Endothelial cell (in vitro differentiated cells): ENCODE measurements around the gene IGFN1. TPM values are rescaled to one million over a fixed set of nuclear protein-coding genes. Genes with fewer than 3 reads are reported as not detected.

ENCODE experiments used
- DNase-seq: peaks from one replicate; pipeline ENCODE4 v3.0.0; 2021; ENCODE audit warnings: low spot score
- H3K27ac Mint-ChIP-seq: one replicate; pipeline ENCODE4 v1.8.0; 2021; ENCODE audit warnings: mixed read lengths, inconsistent platforms; ENCODE audit not compliant: unreplicated experiment
- H3K27me3 Mint-ChIP-seq: one replicate; pipeline ENCODE4 v1.8.0; 2021; ENCODE audit warnings: mild to moderate bottlenecking, moderate library complexity, mixed read lengths, inconsistent platforms; ENCODE audit not compliant: unreplicated experiment
- H3K36me3 Mint-ChIP-seq: one replicate; pipeline ENCODE4 v1.8.0; 2021; ENCODE audit warnings: mild to moderate bottlenecking, low read depth, mixed read lengths, inconsistent platforms; ENCODE audit not compliant: unreplicated experiment
- H3K4me1 Mint-ChIP-seq: one replicate; pipeline ENCODE4 v1.8.0; 2021; ENCODE audit warnings: mild to moderate bottlenecking, mixed read lengths, inconsistent platforms; ENCODE audit not compliant: unreplicated experiment
- H3K4me3 Mint-ChIP-seq: one replicate; pipeline ENCODE4 v1.8.0; 2021; ENCODE audit warnings: mild to moderate bottlenecking, mixed read lengths, inconsistent platforms; ENCODE audit not compliant: unreplicated experiment
- H3K9me3 Mint-ChIP-seq: one replicate; pipeline ENCODE4 v1.8.0; 2021; ENCODE audit warnings: mixed read lengths, inconsistent platforms; ENCODE audit not compliant: unreplicated experiment
- total RNA-seq: library from RNA; stranded (reverse); fragmentation: NEBNext Ultra II Directional; extraction: Animal tissue kit (Norgen Biotek cat#: 25700); gene quantifications from one replicate; pipeline ENCODE4 v1.2.1, GENCODE V29; 2021; ENCODE audit not compliant: unreplicated experiment
- TF ChIP-seq, protein P1 (sequence below): fragments of 200-600 bp; sonication (generic); IDR thresholded peaks from one replicate; pipeline ENCODE4 v1.5.0; 2021; ENCODE audit warnings: antibody characterized with exemption; ENCODE audit not compliant: unreplicated experiment

IGFN1 gene
- total RNA-seq, 1 donor from 2014 or later: not detected

DNA sequence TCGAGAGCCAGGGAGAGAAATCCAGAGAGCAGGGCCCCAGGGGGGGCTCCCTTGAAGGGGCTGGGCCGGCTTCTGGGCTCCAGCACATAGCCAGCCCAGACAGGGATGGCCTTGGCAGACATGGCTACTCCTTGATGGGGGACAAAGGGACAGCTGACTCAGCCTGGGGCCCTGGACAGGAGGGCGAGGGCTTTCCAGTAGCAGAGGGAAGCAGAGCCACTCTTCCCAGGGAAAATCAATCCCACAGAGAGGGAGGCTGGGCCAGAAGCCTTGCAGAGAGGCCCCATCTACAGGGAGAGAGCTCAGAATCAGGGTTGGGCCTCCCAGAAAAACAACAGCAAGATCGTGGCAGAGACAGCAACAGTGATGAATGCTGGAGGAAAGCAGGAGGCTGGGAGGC is 15.6 kb downstream of the IGFN1 start:
- no peak overlapping the region for H3K27ac Mint-ChIP-seq
- no peaks in the 10 kb centered on the region for H3K36me3 Mint-ChIP-seq
- H3K9me3 Mint-ChIP-seq: no peaks in the 10 kb centered on the region
- H3K4me3 Mint-ChIP-seq: no peak overlapping the region
- peaks cover 9% of the 10 kb centered on the region for H3K27me3 Mint-ChIP-seq
- TF ChIP-seq, protein P1, sequence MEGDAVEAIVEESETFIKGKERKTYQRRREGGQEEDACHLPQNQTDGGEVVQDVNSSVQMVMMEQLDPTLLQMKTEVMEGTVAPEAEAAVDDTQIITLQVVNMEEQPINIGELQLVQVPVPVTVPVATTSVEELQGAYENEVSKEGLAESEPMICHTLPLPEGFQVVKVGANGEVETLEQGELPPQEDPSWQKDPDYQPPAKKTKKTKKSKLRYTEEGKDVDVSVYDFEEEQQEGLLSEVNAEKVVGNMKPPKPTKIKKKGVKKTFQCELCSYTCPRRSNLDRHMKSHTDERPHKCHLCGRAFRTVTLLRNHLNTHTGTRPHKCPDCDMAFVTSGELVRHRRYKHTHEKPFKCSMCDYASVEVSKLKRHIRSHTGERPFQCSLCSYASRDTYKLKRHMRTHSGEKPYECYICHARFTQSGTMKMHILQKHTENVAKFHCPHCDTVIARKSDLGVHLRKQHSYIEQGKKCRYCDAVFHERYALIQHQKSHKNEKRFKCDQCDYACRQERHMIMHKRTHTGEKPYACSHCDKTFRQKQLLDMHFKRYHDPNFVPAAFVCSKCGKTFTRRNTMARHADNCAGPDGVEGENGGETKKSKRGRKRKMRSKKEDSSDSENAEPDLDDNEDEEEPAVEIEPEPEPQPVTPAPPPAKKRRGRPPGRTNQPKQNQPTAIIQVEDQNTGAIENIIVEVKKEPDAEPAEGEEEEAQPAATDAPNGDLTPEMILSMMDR: no peak
- H3K4me1 Mint-ChIP-seq: no peaks in the 10 kb centered on the region
- DNase-seq: no peak

DNA sequence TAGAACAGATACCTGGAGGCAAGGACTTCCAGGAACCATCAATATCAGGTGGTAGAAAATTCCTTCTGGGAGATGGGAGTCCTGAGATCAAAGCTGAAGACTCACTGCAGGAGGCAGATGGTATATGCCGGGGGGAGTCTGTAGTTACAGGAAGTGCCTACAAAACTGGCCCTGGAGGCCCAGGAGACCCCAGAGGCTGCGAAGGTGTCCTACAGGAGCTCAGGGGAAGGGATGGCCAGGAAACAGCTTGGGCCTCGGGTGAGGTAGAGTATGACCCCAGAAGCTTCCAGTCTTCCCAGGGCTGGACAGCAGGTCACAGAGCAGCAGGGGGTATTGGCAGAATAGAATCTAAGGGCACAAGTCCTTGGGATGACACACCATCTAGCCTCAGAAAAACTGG is 16.4 kb downstream of the IGFN1 start:
- peaks cover 14% of the 10 kb centered on the region for H3K27me3 Mint-ChIP-seq
- DNase-seq: no peak
- no peaks in the 10 kb centered on the region for H3K4me1 Mint-ChIP-seq
- H3K27ac Mint-ChIP-seq: no peak overlapping the region
- H3K4me3 Mint-ChIP-seq: no peak overlapping the region
- TF ChIP-seq, protein P1: no peak
- no peaks in the 10 kb centered on the region for H3K36me3 Mint-ChIP-seq
- no peaks in the 10 kb centered on the region for H3K9me3 Mint-ChIP-seq

DNA sequence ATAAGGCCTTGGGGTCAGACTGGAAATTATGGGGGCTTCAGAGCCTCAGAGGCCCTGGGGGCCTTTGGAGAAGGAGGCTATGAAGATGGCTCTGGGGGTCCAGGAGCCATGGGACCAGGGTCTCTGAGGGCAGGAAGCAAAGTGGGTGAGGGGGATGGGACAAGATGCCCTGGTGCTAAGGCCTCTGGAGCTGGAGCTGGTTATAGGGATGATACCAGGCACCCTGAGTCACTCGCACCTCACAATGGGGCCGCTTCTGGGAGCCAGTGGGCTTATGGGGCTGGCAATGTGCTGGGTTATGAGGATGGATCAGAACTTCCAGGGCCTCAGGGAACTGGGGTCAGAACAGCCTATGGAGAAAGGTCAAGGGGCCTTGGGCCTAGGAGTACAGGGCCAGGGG is 17.6 kb downstream of the IGFN1 start:
- Mint-ChIP-seq H3K36me3 (no peaks in the 10 kb centered on the region), H3K27me3 (peaks cover 14% of the 10 kb centered on the region), H3K9me3 (no peaks in the 10 kb centered on the region), H3K4me3 (no peak overlapping the region), H3K4me1 (no peaks in the 10 kb centered on the region), H3K27ac (no peak overlapping the region)
- TF ChIP-seq, protein P1: no peak
- no peak for DNase-seq

DNA sequence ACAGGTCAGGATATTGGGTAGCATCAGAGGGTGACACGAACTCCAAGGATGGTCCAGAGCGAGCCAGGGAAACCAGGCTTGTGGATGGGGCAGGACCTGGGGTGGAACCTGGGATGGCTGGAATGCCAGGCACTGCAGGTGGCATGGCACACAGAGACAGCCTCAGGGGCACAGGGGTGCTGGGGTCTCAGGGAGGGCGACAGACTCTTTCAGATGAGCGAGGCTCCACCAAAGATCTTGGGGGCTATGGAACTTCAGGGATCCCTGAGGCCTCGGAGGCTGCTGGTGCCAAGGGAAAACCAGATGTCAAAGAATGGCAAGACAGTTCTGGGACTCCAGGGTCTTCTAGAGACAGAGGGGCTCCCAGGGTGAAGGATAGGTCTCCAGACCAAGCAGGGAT is 21.4 kb downstream of the IGFN1 start:
- H3K4me1 Mint-ChIP-seq: no peaks in the 10 kb centered on the region
- H3K36me3 Mint-ChIP-seq: no peaks in the 10 kb centered on the region
- no peaks in the 10 kb centered on the region for H3K9me3 Mint-ChIP-seq
- TF ChIP-seq, protein P1: no peak
- peaks cover 21% of the 10 kb centered on the region for H3K27me3 Mint-ChIP-seq
- DNase-seq: no peak
- peak overlapping the region; percentile 7 for H3K4me3 Mint-ChIP-seq
- H3K27ac Mint-ChIP-seq: no peak overlapping the region

DNA sequence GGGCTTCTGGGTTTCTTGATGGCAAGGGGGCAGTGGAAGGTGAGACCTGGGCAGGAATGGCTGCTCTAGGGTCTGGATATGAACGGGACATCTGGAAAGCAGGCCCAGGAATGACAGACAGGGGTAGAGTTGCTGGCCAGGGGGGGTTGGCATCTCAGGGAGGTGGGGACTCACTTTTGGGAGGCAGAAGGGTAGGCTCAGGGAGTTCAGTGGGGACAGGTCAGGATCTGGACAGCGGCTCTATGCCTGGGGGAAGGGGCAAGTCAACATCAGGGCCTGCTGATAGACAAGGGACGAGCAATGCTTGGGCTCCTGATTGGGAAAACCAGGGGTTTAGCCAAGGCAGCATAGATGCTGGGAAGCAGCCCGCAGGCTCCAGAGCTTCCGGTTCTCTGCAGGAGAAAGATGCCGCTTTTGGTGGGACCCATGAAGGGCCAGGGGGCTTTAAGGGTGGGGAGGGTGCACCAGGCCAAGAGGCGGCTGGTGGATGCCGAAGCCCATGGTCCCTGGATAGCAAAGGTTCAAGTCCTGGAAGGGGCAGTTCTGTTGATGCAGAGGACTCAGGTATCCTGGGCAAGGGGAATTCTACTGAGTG is 21.9 kb downstream of the IGFN1 start:
- no peaks in the 10 kb centered on the region for H3K9me3 Mint-ChIP-seq
- DNase-seq: no peak
- no peak overlapping the region for H3K4me3 Mint-ChIP-seq
- TF ChIP-seq, protein P1: no peak
- no peaks in the 10 kb centered on the region for H3K36me3 Mint-ChIP-seq
- no peak overlapping the region for H3K27ac Mint-ChIP-seq
- no peaks in the 10 kb centered on the region for H3K4me1 Mint-ChIP-seq
- H3K27me3 Mint-ChIP-seq: peaks cover 18% of the 10 kb centered on the region
